NCI-H1105 (cell line): ENCODE results near the gene SAG.
"Not testable (repeated sequence)": the region's sequence is repeated elsewhere in the genome, so short reads cannot be mapped to it uniquely, and the experiment has no call there.

Experiments
- DNase-seq: peaks from one replicate; lab custom pipeline; 2025; lab: John Stamatoyannopoulos, UW

SAG gene

GRCh38 chr2:233356546-233357308 is 49.1 kb downstream of the SAG start:
- no peak for DNase-seq

GRCh38 chr2:233358335-233358734 is 50.7 kb downstream of the SAG start:
- no peak for DNase-seq

GRCh38 chr2:233358947-233359346 is 51.3 kb downstream of the SAG start:
- DNase-seq: no peak

- DNase-seq: no peak
These were observed 52.2 kb downstream of the SAG start for GRCh38 chr2:233359823-233360222.

GRCh38 chr2:233360771-233361176 is 53.2 kb downstream of the SAG start:
- no peak for DNase-seq

GRCh38 chr2:233361297-233361696 is 53.7 kb downstream of the SAG start:
- no peak for DNase-seq

- no peak for DNase-seq
These were observed 55.1 kb downstream of the SAG start for GRCh38 chr2:233362742-233363141.

GRCh38 chr2:233363744-233364235 is 56.2 kb downstream of the SAG start:
- no peak for DNase-seq

- no peak for DNase-seq
These were observed 58.4 kb downstream of the SAG start for GRCh38 chr2:233365861-233366520.

- no peak for DNase-seq
These were observed 60.0 kb downstream of the SAG start for GRCh38 chr2:233367586-233367985.

- no peak for DNase-seq
These were observed 61.1 kb downstream of the SAG start for GRCh38 chr2:233368756-233369155.

GRCh38 chr2:233369462-233369861 is 61.8 kb downstream of the SAG start:
- no peak for DNase-seq

GRCh38 chr2:233369897-233370685 is 62.5 kb downstream of the SAG start:
- DNase-seq: no peak

- no peak for DNase-seq
These were observed 64.0 kb downstream of the SAG start for GRCh38 chr2:233371641-233372040.

GRCh38 chr2:233372855-233373254 is 65.2 kb downstream of the SAG start:
- DNase-seq: no peak

GRCh38 chr2:233373316-233373715 is 65.7 kb downstream of the SAG start:
- DNase-seq: no peak

GRCh38 chr2:233374776-233375175 is 67.2 kb downstream of the SAG start:
- not testable (repeated sequence) for DNase-seq

GRCh38 chr2:233375490-233376314 is 68.1 kb downstream of the SAG start:
- no peak for DNase-seq

- DNase-seq: no peak
These were observed 71.4 kb downstream of the SAG start for GRCh38 chr2:233379034-233379433.

GRCh38 chr2:233379441-233379840 is 71.8 kb downstream of the SAG start:
- DNase-seq: no peak

GRCh38 chr2:233380132-233380895 is 72.7 kb downstream of the SAG start:
- DNase-seq: no peak
